ENCODE measurements around the gene TAOK1. TPM values are rescaled to one million over a fixed set of nuclear protein-coding genes. Genes with fewer than 3 reads are reported as not detected.

Gene TAOK1
- total and polyA plus RNA-seq, 2 of the 13 experiments (the other 11 are each of a cell fraction or from before 2014, with no cell fraction given), result 14.1 to 23.0 TPM

DNA sequence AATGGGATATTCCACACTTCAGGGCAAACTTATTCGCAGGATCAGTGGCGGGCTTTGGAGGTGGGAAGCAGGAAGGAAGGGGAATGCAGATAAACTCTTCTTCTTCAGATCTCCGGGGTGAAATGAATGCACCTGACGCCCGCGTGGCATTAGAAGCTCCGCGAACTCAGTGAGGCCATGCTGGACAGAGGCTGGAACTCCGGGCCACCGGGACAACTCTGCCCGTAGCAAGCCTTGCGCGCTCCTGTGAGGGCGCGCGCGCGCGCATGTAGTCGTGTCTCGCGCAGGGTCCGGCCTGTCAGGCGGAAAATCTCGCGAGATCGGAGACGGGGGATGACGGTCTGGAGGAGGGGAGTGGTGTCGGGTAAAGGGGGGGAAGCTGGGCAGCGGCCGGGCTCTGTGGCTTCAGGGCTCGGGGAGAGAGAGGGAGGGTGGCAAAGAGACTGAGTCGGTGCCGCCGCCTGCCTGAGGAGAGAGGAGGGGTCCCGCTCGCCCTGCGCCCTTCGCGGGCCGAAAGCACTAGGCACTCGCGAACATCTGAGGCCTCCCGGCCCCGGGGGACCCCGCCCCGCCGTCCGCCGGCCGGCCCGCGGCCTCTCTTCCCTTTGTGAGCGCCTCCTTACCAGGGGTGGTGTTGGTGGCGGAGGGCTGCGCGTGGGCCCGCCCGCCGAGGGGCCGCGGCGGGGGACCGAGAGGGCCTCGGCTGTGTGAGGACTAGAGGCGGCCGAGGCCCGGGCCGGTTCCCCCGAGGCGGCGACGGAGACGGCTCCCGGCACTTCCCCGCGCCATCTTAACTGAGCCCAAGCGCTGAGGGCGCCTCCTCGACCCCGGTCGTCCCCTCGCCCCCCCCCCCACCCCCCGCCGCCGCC, at the start of gene TAOK1 (continued):
- TF ChIP-seq GZF1 (CRISPR knock-in tag; IDR thresholded peaks at IDR 0.05) (0 out of 2 replicates have a peak, but pooled peaks have one; percentile 32), MEIS2 (CRISPR knock-in tag; IDR thresholded peaks at IDR 0.05) (peak; percentile 59; the same call in 1 of the 2 replicates), ZBTB3 (CRISPR knock-in tag; IDR thresholded peaks at IDR 0.05; ENCODE audit: borderline replicate concordance, low read depth) (no peak), CBFB (CRISPR knock-in tag; IDR thresholded peaks at IDR 0.05) (0 out of 2 replicates have a peak, but pooled peaks have one; percentile 20), ZNF768 (CRISPR knock-in tag; IDR thresholded peaks at IDR 0.05) (peak; percentile 49; the same call in 1 of the 2 replicates), GATA4 (IDR thresholded peaks at IDR 0.05; ENCODE audit: borderline replicate concordance, low read depth) (0 out of 2 replicates have a peak, but pooled peaks have one; percentile 43), ZNF816 (CRISPR knock-in tag; IDR thresholded peaks at IDR 0.05; ENCODE audit: borderline replicate concordance) (no peak), POLR2G (IDR thresholded peaks at IDR 0.05; ENCODE audit: low read depth, low read length) (peak; percentile 96)
- TF ChIP-seq, protein P1, sequence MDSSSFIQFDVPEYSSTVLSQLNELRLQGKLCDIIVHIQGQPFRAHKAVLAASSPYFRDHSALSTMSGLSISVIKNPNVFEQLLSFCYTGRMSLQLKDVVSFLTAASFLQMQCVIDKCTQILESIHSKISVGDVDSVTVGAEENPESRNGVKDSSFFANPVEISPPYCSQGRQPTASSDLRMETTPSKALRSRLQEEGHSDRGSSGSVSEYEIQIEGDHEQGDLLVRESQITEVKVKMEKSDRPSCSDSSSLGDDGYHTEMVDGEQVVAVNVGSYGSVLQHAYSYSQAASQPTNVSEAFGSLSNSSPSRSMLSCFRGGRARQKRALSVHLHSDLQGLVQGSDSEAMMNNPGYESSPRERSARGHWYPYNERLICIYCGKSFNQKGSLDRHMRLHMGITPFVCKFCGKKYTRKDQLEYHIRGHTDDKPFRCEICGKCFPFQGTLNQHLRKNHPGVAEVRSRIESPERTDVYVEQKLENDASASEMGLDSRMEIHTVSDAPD (CRISPR knock-in tag; IDR thresholded peaks at IDR 0.05), result 0 out of 2 replicates have a peak, but pooled peaks have one; percentile 31
- TF ChIP-seq, protein P2, sequence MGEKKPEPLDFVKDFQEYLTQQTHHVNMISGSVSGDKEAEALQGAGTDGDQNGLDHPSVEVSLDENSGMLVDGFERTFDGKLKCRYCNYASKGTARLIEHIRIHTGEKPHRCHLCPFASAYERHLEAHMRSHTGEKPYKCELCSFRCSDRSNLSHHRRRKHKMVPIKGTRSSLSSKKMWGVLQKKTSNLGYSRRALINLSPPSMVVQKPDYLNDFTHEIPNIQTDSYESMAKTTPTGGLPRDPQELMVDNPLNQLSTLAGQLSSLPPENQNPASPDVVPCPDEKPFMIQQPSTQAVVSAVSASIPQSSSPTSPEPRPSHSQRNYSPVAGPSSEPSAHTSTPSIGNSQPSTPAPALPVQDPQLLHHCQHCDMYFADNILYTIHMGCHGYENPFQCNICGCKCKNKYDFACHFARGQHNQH (CRISPR knock-in tag; IDR thresholded peaks at IDR 0.05), result peak; percentile 64
- TF ChIP-seq, protein P3, sequence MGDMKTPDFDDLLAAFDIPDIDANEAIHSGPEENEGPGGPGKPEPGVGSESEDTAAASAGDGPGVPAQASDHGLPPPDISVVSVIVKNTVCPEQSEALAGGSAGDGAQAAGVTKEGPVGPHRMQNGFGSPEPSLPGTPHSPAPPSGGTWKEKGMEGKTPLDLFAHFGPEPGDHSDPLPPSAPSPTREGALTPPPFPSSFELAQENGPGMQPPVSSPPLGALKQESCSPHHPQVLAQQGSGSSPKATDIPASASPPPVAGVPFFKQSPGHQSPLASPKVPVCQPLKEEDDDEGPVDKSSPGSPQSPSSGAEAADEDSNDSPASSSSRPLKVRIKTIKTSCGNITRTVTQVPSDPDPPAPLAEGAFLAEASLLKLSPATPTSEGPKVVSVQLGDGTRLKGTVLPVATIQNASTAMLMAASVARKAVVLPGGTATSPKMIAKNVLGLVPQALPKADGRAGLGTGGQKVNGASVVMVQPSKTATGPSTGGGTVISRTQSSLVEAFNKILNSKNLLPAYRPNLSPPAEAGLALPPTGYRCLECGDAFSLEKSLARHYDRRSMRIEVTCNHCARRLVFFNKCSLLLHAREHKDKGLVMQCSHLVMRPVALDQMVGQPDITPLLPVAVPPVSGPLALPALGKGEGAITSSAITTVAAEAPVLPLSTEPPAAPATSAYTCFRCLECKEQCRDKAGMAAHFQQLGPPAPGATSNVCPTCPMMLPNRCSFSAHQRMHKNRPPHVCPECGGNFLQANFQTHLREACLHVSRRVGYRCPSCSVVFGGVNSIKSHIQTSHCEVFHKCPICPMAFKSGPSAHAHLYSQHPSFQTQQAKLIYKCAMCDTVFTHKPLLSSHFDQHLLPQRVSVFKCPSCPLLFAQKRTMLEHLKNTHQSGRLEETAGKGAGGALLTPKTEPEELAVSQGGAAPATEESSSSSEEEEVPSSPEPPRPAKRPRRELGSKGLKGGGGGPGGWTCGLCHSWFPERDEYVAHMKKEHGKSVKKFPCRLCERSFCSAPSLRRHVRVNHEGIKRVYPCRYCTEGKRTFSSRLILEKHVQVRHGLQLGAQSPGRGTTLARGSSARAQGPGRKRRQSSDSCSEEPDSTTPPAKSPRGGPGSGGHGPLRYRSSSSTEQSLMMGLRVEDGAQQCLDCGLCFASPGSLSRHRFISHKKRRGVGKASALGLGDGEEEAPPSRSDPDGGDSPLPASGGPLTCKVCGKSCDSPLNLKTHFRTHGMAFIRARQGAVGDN (CRISPR knock-in tag; IDR thresholded peaks at IDR 0.05), result peak; percentile 93
- TF ChIP-seq, protein P4, sequence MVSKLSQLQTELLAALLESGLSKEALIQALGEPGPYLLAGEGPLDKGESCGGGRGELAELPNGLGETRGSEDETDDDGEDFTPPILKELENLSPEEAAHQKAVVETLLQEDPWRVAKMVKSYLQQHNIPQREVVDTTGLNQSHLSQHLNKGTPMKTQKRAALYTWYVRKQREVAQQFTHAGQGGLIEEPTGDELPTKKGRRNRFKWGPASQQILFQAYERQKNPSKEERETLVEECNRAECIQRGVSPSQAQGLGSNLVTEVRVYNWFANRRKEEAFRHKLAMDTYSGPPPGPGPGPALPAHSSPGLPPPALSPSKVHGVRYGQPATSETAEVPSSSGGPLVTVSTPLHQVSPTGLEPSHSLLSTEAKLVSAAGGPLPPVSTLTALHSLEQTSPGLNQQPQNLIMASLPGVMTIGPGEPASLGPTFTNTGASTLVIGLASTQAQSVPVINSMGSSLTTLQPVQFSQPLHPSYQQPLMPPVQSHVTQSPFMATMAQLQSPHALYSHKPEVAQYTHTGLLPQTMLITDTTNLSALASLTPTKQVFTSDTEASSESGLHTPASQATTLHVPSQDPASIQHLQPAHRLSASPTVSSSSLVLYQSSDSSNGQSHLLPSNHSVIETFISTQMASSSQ (IDR thresholded peaks at IDR 0.05; ENCODE audit: low read depth), result no peak
- TF ChIP-seq, protein P4 (CRISPR knock-in tag; IDR thresholded peaks at IDR 0.05; ENCODE audit: borderline replicate concordance), result no peak; the same call in 1 of the 2 replicates
- TF ChIP-seq, protein P5, sequence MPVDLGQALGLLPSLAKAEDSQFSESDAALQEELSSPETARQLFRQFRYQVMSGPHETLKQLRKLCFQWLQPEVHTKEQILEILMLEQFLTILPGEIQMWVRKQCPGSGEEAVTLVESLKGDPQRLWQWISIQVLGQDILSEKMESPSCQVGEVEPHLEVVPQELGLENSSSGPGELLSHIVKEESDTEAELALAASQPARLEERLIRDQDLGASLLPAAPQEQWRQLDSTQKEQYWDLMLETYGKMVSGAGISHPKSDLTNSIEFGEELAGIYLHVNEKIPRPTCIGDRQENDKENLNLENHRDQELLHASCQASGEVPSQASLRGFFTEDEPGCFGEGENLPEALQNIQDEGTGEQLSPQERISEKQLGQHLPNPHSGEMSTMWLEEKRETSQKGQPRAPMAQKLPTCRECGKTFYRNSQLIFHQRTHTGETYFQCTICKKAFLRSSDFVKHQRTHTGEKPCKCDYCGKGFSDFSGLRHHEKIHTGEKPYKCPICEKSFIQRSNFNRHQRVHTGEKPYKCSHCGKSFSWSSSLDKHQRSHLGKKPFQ (CRISPR knock-in tag; IDR thresholded peaks at IDR 0.05; ENCODE audit: insufficient replicate concordance), result peak; percentile 51

Data from HepG2 (cell line).